Activated B cell treated with CpG ODN at 0.5 μM for 24 hours (primary cell): ENCODE measurements around the gene MBNL1. TPM values are rescaled to one million over a fixed set of nuclear protein-coding genes. Genes with fewer than 3 reads are reported as not detected.
A peak's percentile ranks its signal among the peaks of the same experiment; 100 is the strongest.

Source experiments
- ATAC-seq: fragments of 200-7000 bp; cut with Tn5 transposase; one replicate; pipeline ENCODE4 v1.10.0; 2021; ENCODE audit warnings: low read depth, mild to moderate bottlenecking, moderate library complexity
- CTCF ChIA-PET: fragments of 350-600 bp; sonication (Branson Sonifier 250); formaldehyde crosslinking; loops from one replicate; lab custom pipeline; 2021; ENCODE audit warnings: antibody characterized with exemption; lab: Charles Lee
- POLR2A ChIA-PET: fragments of 350-600 bp; sonication (Branson Sonifier 250); formaldehyde crosslinking; loops from one replicate; lab custom pipeline; 2021; ENCODE audit warnings: antibody characterized with exemption; lab: Charles Lee
- DNase-seq: peaks from one replicate; pipeline ENCODE4 v3.0.0; 2022
- H3K27ac Mint-ChIP-seq: one replicate; pipeline ENCODE4 v1.8.0; 2020; ENCODE audit warnings: mixed read lengths
- H3K27me3 Mint-ChIP-seq: one replicate; pipeline ENCODE4 v1.8.0; 2021; ENCODE audit warnings: mixed read lengths
- H3K36me3 Mint-ChIP-seq: one replicate; pipeline ENCODE4 v1.8.0; 2021; ENCODE audit warnings: low read depth, mixed read lengths
- H3K4me1 Mint-ChIP-seq: one replicate; pipeline ENCODE4 v1.8.0; 2021; ENCODE audit warnings: mixed read lengths
- H3K4me3 Mint-ChIP-seq: one replicate; pipeline ENCODE4 v1.8.0; 2020; ENCODE audit warnings: mild to moderate bottlenecking, mixed read lengths
- H3K9me3 Mint-ChIP-seq: one replicate; pipeline ENCODE4 v1.8.0; 2020; ENCODE audit warnings: mixed read lengths
- CTCF ChIP-seq: fragments of 200-600 bp; IDR thresholded peaks from one replicate; pipeline ENCODE4 v1.8.0; 2022; ENCODE audit warnings: antibody characterized with exemption, mild to moderate bottlenecking
- intact Hi-C: fragments of 100-400 bp; cut with micrococcal nuclease; formaldehyde crosslinking; loops from one replicate; pipeline ENCODE4 v1.15.1; 2024
- total RNA-seq: library from RNA; stranded (reverse); gene quantifications from 2 replicates; pipeline ENCODE4 v1.2.3, GENCODE V29; 2022

Gene MBNL1
- total RNA-seq, 1 donor from 2014 or later: 561 TPM

- TF ChIP-seq CTCF: no peak
- Mint-ChIP-seq H3K4me1 (peaks cover 82% of the 10 kb centered on the region), H3K27ac (peak overlapping the region; percentile 12), H3K4me3 (no peak overlapping the region), H3K27me3 (no peaks in the 10 kb centered on the region), H3K36me3 (peaks cover 66% of the 10 kb centered on the region), H3K9me3 (no peaks in the 10 kb centered on the region)
- ATAC-seq (no peak), DNase-seq (no peak)
- intact Hi-C loops: no loop called here
- ChIA-PET CTCF (interaction anchor here (1.1 to 1.4 kb wide), 2 partner anchors 27 to 134 kb away, joined by 3 to 5 read pairs; no protein-coding TSS in a partner anchor), POLR2A (interaction anchor here (1.1 kb wide), 1 partner anchor 277 kb away, joined by 3 read pairs; no protein-coding TSS in a partner anchor)
These were observed 50.5 kb downstream of the MBNL1 start for GRCh38 chr3:152319256-152319655.

GRCh38 chr3:152319831-152320617 is 51.3 kb downstream of the MBNL1 start:
- Mint-ChIP-seq H3K27ac (peak overlapping the region; percentile 1), H3K4me1 (peaks cover 80% of the 10 kb centered on the region), H3K36me3 (peaks cover 61% of the 10 kb centered on the region), H3K27me3 (no peaks in the 10 kb centered on the region), H3K4me3 (no peak overlapping the region), H3K9me3 (no peaks in the 10 kb centered on the region)
- POLR2A ChIA-PET: interaction anchor here (0.8 to 1.1 kb wide), 2 partner anchors 51 to 277 kb away, joined by 3 read pairs; partner anchors contain the start of gene MBNL1
- CTCF ChIA-PET: no interaction called here
- ATAC-seq (no peak), DNase-seq (no peak)
- no peak for TF ChIP-seq CTCF
- intact Hi-C loops: loop anchor here (2.0 kb wide), 2 partner anchors 13 to 15 kb away; no protein-coding TSS in a partner anchor

GRCh38 chr3:152321200-152321954 is 52.6 kb downstream of the MBNL1 start:
- H3K36me3 Mint-ChIP-seq: peaks cover 60% of the 10 kb centered on the region
- ChIA-PET CTCF (no interaction called here), POLR2A (interaction anchor here (0.8 kb wide), 1 partner anchor 52 kb away, joined by 3 read pairs; the partner anchor contains the start of gene MBNL1)
- peaks cover 74% of the 10 kb centered on the region for H3K4me1 Mint-ChIP-seq
- no peaks in the 10 kb centered on the region for H3K27me3 Mint-ChIP-seq
- H3K4me3 Mint-ChIP-seq: no peak overlapping the region
- intact Hi-C loops: loop anchor here (2.0 kb wide), 2 partner anchors 13 to 15 kb away; no protein-coding TSS in a partner anchor
- TF ChIP-seq CTCF: no peak
- peak overlapping the region; percentile 18 for H3K27ac Mint-ChIP-seq
- no peaks in the 10 kb centered on the region for H3K9me3 Mint-ChIP-seq
- DNase-seq: no peak
- no peak for ATAC-seq

- ChIA-PET POLR2A (no interaction called here), CTCF (no interaction called here)
- Mint-ChIP-seq H3K4me3 (no peak overlapping the region), H3K9me3 (no peaks in the 10 kb centered on the region), H3K27ac (peak overlapping the region; percentile 66), H3K4me1 (peaks cover 72% of the 10 kb centered on the region), H3K36me3 (peaks cover 59% of the 10 kb centered on the region), H3K27me3 (no peaks in the 10 kb centered on the region)
- intact Hi-C loops: loop anchor here (2.0 kb wide), 2 partner anchors 13 to 15 kb away; no protein-coding TSS in a partner anchor
- ATAC-seq: no peak
- no peak for DNase-seq
- no peak for TF ChIP-seq CTCF
These were observed 53.2 kb downstream of the MBNL1 start for GRCh38 chr3:152321955-152322377.
